T follicular helper cell (primary cell): ENCODE data around the gene DNER.
"Not testable (repeated sequence)": the region's sequence is repeated elsewhere in the genome, so short reads cannot be mapped to it uniquely, and the experiment has no call there.

Source experiments
- DNase-seq: peaks from one replicate; pipeline ENCODE4 v3.0.0-alpha.2; 2020; ENCODE audit warnings: low read depth

DNER gene

GRCh38 chr2:229718057-229718456 is 3.7 kb upstream of the DNER start:
- no peak for DNase-seq

DNA sequence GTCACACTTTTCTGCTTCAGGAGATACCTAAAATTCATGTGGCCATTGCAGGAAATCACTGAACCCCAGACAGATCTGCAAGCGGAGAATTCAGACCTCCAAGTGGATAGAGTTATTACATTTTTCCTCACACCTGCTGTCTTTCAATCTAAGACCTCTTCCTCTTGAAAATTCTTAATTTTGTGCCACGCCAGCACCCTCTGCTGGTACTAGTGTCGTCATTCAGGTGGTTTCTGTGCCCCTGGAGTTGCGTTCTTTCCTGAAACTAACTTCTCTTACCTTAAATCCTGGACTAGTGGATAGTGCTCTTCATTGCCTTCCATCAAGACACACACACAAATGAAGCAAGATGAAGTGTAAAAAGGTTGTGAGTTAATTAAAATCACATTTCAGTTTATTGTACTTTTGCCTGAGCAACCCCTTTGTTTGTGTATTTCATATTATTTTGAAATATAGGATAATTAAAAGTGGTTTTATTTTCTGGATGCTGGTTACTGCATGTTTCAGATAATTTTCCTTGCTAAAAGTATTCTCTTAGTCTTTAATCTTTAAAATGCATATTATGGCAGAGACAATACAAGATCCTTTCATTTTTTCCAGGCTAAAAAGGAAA is 1.6 kb upstream of the DNER start:
- DNase-seq, result no peak

GRCh38 chr2:229714736-229715541 is 584 bp upstream of the DNER start:
- no peak for DNase-seq

DNA sequence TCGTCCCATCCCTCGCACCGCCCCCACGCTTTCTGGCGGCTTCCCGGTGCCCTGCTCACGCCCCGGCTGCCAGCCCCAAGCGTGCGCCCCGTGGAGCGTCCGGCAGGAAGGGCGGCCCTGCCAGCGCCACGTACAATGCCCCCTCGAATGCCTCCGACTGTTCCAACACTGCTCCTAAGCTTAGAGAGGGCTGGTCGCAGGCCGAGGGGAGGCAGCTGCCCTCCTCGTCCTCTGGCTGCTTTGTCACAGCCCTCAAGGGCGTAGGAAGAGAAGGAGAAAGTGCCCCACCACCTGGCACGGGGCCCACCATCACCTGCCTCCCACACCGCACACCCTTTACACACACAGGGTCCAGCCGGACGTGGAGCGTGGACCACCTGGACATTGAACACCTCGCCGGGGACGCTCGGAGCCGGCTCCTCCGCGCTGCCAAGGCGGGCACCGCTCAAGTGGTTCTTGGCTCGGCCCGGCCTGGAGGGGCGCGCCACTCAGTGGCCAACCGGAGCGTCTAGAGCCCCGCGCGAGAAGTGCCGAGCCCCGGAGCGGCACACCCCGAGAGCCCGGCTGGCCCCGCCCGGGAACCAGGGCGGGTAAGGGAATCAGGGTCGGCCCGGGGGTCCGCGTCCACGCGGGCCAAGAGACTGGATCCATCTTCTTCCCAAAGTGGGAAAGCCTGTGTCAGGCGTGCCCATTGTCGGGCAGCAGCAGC is 830 bp downstream of the DNER start:
- DNase-seq, result no peak

- DNase-seq, result no peak
These were observed 2.2 kb downstream of the DNER start for GRCh38 chr2:229712136-229712535.

- DNase-seq, result no peak
These were observed 6.0 kb downstream of the DNER start for GRCh38 chr2:229708335-229708734.

- no peak for DNase-seq
These were observed 10.3 kb downstream of the DNER start for GRCh38 chr2:229703909-229704630.

DNA sequence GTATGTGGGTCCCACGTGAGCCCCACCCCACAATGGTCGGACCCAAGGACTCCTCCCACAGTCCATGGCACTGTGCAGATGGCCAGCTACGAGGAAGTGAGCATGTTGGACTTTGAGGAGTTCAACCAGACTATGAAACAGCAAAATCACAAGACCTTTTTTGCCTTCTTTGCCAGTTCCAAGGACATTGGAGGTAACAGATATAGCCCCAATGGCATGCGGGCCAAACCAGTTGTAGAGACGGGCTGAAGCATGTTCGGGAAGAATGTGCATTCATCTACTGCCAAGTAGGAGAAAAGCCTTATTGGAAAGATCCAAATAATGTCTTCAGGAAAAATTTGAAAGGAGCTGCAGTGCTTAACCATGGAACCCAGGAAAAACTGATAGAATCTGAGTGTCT is 12.6 kb downstream of the DNER start:
- no peak for DNase-seq

- DNase-seq, result no peak
These were observed 13.3 kb downstream of the DNER start for GRCh38 chr2:229701062-229701461.

DNA sequence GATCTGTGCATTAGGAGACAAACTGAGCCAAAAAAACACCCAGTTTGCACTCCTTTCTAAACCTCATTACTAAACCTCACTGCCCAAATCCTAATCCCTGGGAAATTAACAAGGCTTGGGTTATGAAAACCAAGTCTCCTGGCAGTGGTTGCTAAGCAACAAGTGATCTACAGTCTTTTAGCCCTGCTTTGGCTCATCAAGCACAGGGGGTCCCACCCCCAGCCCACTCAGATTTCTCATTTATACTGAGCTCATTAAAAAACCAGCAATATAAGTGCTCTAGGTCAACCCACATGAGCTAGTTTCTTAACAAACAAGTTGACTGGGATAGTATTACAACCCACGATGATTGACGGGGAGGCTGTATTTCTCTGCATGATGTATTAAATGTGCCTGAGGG is 18.4 kb downstream of the DNER start:
- no peak for DNase-seq

- not testable (repeated sequence) for DNase-seq
These were observed 20.5 kb downstream of the DNER start for GRCh38 chr2:229693845-229694244.

- DNase-seq, result no peak
These were observed 22.7 kb downstream of the DNER start for GRCh38 chr2:229691631-229692030.

DNA sequence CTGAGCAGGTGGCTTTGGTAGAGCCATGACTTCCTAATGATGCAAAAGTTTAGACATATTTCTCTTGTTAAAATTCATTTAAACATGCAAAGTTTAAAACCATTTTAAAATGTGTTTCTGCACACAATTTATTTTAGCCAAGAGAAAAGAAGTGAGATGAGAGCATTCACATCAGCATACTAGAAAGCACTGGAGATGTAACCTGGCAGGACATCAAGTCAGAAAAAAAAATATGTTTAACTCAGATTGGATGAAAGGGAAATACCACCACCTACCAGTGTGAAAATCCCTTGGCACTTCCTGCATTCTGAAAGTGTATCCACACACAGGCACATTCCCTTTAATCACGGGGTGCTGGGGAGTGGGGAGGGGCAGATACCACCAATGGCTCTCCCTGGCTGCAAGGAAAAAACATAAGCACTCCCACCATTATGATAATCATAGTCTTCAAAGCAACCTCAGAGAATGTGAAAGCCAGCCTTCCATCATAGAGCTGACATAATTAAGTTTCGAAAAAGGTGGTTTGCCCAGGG is 25.0 kb downstream of the DNER start:
- no peak for DNase-seq

GRCh38 chr2:229688141-229688540 is 26.2 kb downstream of the DNER start:
- DNase-seq, result no peak

GRCh38 chr2:229686122-229686919 is 28.0 kb downstream of the DNER start:
- no peak for DNase-seq

- DNase-seq, result no peak
These were observed 29.3 kb downstream of the DNER start for GRCh38 chr2:229684942-229685562.

DNA sequence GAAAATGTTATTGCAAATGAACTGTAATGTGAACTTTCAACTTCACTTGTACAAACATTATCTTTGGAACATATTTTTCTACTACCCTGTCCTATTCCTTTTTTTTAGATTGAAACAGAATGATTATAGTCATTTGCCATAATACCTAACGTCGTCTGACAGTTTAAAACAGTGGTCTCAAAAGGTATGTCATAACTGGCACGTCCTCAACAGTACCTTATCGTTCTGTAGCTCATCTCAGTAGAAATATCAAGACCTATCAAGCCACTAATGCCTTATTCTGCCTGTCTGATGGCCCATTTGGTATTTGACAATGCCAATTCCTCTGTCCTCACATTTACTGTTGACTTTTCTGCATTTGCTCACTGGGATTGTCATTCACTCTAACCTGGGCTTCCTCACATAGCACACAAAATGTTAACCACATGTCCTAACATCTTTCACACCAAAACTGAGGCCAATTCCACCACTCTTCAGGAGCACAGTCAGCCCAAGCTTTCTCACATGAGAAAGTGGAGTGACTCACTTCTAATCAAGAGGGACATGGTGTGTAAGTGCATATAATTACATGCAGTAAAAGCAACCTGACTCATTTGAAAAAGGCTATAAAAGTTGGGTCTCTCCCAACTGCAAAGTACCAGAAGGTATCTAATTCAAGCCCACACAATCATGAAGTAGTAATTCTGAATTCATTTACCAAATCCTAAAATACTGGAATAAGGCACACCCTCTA is 34.8 kb downstream of the DNER start:
- no peak for DNase-seq

DNA sequence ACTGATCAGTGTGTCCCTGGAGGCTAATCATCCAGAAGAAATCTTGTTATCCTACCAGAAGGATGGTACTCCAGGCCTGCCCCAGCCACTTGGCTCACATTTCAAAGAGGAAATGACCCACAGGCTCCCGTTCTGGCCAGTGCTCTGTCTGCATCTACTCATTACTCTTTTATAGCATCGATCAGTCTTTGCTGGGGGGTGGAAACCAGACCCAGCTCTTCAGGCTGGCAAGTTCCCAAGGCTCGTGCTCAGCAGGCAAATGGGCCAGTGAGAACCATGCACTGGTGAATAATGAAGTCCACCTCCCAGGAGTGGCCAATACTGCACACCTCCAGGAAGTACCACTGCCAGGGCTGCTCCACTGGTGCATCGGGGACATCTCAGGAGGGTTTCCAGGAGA is 38.8 kb downstream of the DNER start:
- no peak for DNase-seq

DNA sequence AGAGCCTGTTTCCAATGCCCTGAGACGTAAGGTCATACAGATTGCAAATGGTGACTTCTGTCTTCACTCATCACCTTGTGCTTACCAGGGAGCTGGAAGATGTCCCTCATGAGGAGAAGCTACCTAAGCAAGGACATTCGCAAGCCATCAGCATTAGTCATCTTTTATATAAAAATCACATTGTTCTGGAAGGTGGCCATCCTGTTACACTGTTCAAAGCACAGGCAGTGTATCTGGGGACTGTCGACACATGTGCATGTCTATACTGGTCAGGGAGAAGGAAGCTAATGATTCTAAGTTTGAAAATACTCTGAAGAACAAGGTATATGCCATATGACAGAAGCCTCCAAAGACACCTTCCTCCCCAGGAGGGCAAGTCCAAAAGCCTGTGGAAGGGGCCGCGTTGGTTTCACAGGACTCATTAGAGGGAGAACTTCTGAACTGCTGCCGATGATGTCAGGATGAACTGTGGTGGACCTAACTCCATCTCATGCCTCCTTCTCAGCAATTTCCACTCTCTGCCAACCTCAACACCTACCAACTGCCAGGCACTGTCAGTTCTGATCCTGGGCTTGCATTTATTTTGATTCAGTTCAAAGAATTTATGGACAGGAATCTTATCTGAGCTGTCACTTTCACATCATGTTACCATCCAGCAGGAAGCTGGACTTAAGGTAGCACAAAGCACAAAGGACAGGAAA is 39.4 kb downstream of the DNER start:
- no peak for DNase-seq

GRCh38 chr2:229673676-229674075 is 40.7 kb downstream of the DNER start:
- no peak for DNase-seq
